Esophagus (tissue), 2 donors: ENCODE measurements around the gene TSPAN15. TPM values are rescaled to one million over a fixed set of nuclear protein-coding genes. Genes with fewer than 3 reads are reported as not detected.
"Not testable (repeated sequence)": the region's sequence is repeated elsewhere in the genome, so short reads cannot be mapped to it uniquely, and the experiment has no call there.

Experiments used
- H3K27ac ChIP-seq, 2 donors: one replicate each; pipeline ENCODE4 v1.5.1; 2013; ENCODE audit warnings: low read depth in 2 of 2, mild to moderate bottlenecking in 2 of 2, inconsistent platforms in 1 of 2, low read length in 1 of 2, moderate library complexity in 1 of 2
- H3K27me3 ChIP-seq, 2 donors: one replicate each; pipeline ENCODE4 v1.6.1; 2013; ENCODE audit warnings: low read length in 2 of 2, control low read depth in 1 of 2, mild to moderate bottlenecking in 1 of 2; ENCODE audit not compliant: insufficient read depth in 2 of 2, control insufficient read depth in 1 of 2
- H3K36me3 ChIP-seq, 2 donors: one replicate each; pipeline ENCODE4 v1.6.1; 2013; ENCODE audit warnings: low read length in 1 of 2; ENCODE audit not compliant: control insufficient read depth in 2 of 2, insufficient read depth in 2 of 2
- H3K4me1 ChIP-seq, 2 donors: one replicate each; pipeline ENCODE4 v1.6.1; 2013; ENCODE audit warnings: low read length in 1 of 2; ENCODE audit not compliant: control insufficient read depth in 2 of 2, insufficient read depth in 2 of 2
- H3K4me3 ChIP-seq, 2 donors: one replicate each; pipeline ENCODE4 v1.5.1; 2013; ENCODE audit warnings: low read length in 2 of 2, mild to moderate bottlenecking in 2 of 2, low read depth in 1 of 2, moderate library complexity in 1 of 2
- H3K9me3 ChIP-seq, 2 donors: one replicate each; pipeline ENCODE4 v1.6.1; 2013; ENCODE audit warnings: mild to moderate bottlenecking in 2 of 2, low read depth in 1 of 2, low read length in 1 of 2, moderate library complexity in 1 of 2; ENCODE audit not compliant: control insufficient read depth in 2 of 2, insufficient read depth in 1 of 2
- WGBS, 2 donors: extraction: QIAGEN DNeasy Blood & Tissue Kit; methylation state at CpG; one replicate each; pipeline ENCODE4 v1.1.7; 2013; 5-methylcytosine and 5-hydroxymethylcytosine counted together
- polyA plus RNA-seq, 2 donors: library from polyadenylated mRNA; stranded (reverse); fragments of 200-250 nt; gene quantifications; one replicate each; pipeline ENCODE4 v1.2.3, GENCODE V29; 2013
- donor health status: healthy with polysubstance abuse.
- donor health status: Bipolar disorder and iron deficiency.

Gene TSPAN15
- polyA plus RNA-seq, 2 donors: 8.0 to 23.8 TPM

GRCh38 chr10:69516316-69516715 lies 65.1 kb downstream of the TSPAN15 start:
- H3K4me3 ChIP-seq: no peak overlapping the region
- H3K27me3 ChIP-seq: no peaks in the 10 kb centered on the region
- no peaks in the 10 kb centered on the region for H3K36me3 ChIP-seq
- no peaks in the 10 kb centered on the region for H3K9me3 ChIP-seq
- H3K27ac ChIP-seq: no peak overlapping the region
- 39 to 45% methylated on average over 3 of the region's 3 CpGs for WGBS, 2 donors
- no peaks in the 10 kb centered on the region for H3K4me1 ChIP-seq

- Histone ChIP-seq H3K36me3 (no peaks in the 10 kb centered on the region), H3K27ac (no peak overlapping the region), H3K4me1 (no peaks in the 10 kb centered on the region), H3K4me3 (no peak overlapping the region), H3K27me3 (no peaks in the 10 kb centered on the region), H3K9me3 (no peaks in the 10 kb centered on the region)
- 81 to 88% methylated on average over 4 of the region's 4 CpGs for WGBS, 2 donors
Measured at GRCh38 chr10:69516796-69517195, 65.5 kb downstream of the TSPAN15 start.

GRCh38 chr10:69517271-69517848 lies 66.1 kb downstream of the TSPAN15 start:
- Histone ChIP-seq H3K27ac (no peak overlapping the region), H3K36me3 (no peaks in the 10 kb centered on the region), H3K27me3 (no peaks in the 10 kb centered on the region), H3K4me3 (no peak overlapping the region), H3K9me3 (no peaks in the 10 kb centered on the region), H3K4me1 (no peaks in the 10 kb centered on the region)
- 80 to 86% methylated on average over 9 of the region's 9 CpGs for WGBS, 2 donors

GRCh38 chr10:69527961-69528360 lies 76.7 kb downstream of the TSPAN15 start:
- no peak overlapping the region for H3K27ac ChIP-seq
- H3K4me3 ChIP-seq: no peak overlapping the region
- no peaks in the 10 kb centered on the region for H3K27me3 ChIP-seq
- 95% methylated on average over 11 of the region's 11 CpGs for WGBS, 2 donors
- no peaks in the 10 kb centered on the region for H3K36me3 ChIP-seq
- no peaks in the 10 kb centered on the region for H3K4me1 ChIP-seq
- H3K9me3 ChIP-seq: no peaks in the 10 kb centered on the region

GRCh38 chr10:69533658-69534057 lies 82.4 kb downstream of the TSPAN15 start:
- H3K27ac ChIP-seq: no peak overlapping the region

GRCh38 chr10:69536521-69536920 lies 85.3 kb downstream of the TSPAN15 start:
- H3K9me3 ChIP-seq, H3K4me3 ChIP-seq, H3K4me1 ChIP-seq, H3K36me3 ChIP-seq, H3K27me3 ChIP-seq, H3K27ac ChIP-seq: not testable (repeated sequence)
- 91 to 95% methylated on average over 11 of the region's 11 CpGs for WGBS, 2 donors

More at GRCh38 chr10:69533658-69534057, 82.4 kb downstream of the TSPAN15 start:
- peaks cover 0 to 3% of the 10 kb centered on the region in 2 donors for H3K9me3 ChIP-seq
- H3K4me1 ChIP-seq: no peaks in the 10 kb centered on the region
- no peak overlapping the region for H3K4me3 ChIP-seq
- WGBS, 2 donors: 69 to 77% methylated on average over 3 of the region's 3 CpGs
- H3K27me3 ChIP-seq: no peaks in the 10 kb centered on the region
- H3K36me3 ChIP-seq: no peaks in the 10 kb centered on the region

GRCh38 chr10:69537449-69537848 lies 86.2 kb downstream of the TSPAN15 start:
- 87 to 88% methylated on average over 6 of the region's 6 CpGs for WGBS, 2 donors
- Histone ChIP-seq H3K4me1 (no peaks in the 10 kb centered on the region), H3K27ac (no peak overlapping the region), H3K36me3 (no peaks in the 10 kb centered on the region), H3K27me3 (no peaks in the 10 kb centered on the region), H3K4me3 (no peak overlapping the region), H3K9me3 (peaks cover 0 to 3% of the 10 kb centered on the region in 2 donors)

- H3K27ac ChIP-seq: no peak overlapping the region
- WGBS, 2 donors: 77 to 79% methylated on average over 3 of the region's 3 CpGs
- H3K4me1 ChIP-seq: no peaks in the 10 kb centered on the region
- H3K4me3 ChIP-seq: no peak overlapping the region
- peaks cover 0 to 3% of the 10 kb centered on the region in 2 donors for H3K9me3 ChIP-seq
- no peaks in the 10 kb centered on the region for H3K36me3 ChIP-seq
- H3K27me3 ChIP-seq: no peaks in the 10 kb centered on the region
Measured at GRCh38 chr10:69538461-69538860, 87.2 kb downstream of the TSPAN15 start.

- 74 to 78% methylated on average over 2 of the region's 2 CpGs for WGBS, 2 donors
- H3K4me3 ChIP-seq: no peak overlapping the region
- H3K9me3 ChIP-seq: peaks cover 0 to 3% of the 10 kb centered on the region in 2 donors
- H3K27ac ChIP-seq: no peak overlapping the region
- no peaks in the 10 kb centered on the region for H3K27me3 ChIP-seq
- no peaks in the 10 kb centered on the region for H3K4me1 ChIP-seq
- no peaks in the 10 kb centered on the region for H3K36me3 ChIP-seq
Measured at GRCh38 chr10:69541463-69541862, 90.2 kb downstream of the TSPAN15 start.

GRCh38 chr10:69549959-69550358 lies 98.7 kb downstream of the TSPAN15 start:
- no peak overlapping the region for H3K27ac ChIP-seq
- no peaks in the 10 kb centered on the region for H3K4me1 ChIP-seq
- H3K9me3 ChIP-seq: peaks cover 5 to 10% of the 10 kb centered on the region in 2 donors
- no peak overlapping the region for H3K4me3 ChIP-seq
- H3K36me3 ChIP-seq: no peaks in the 10 kb centered on the region
- H3K27me3 ChIP-seq: no peaks in the 10 kb centered on the region
